ENCODE measurements around the gene PLPP7.

DNA sequence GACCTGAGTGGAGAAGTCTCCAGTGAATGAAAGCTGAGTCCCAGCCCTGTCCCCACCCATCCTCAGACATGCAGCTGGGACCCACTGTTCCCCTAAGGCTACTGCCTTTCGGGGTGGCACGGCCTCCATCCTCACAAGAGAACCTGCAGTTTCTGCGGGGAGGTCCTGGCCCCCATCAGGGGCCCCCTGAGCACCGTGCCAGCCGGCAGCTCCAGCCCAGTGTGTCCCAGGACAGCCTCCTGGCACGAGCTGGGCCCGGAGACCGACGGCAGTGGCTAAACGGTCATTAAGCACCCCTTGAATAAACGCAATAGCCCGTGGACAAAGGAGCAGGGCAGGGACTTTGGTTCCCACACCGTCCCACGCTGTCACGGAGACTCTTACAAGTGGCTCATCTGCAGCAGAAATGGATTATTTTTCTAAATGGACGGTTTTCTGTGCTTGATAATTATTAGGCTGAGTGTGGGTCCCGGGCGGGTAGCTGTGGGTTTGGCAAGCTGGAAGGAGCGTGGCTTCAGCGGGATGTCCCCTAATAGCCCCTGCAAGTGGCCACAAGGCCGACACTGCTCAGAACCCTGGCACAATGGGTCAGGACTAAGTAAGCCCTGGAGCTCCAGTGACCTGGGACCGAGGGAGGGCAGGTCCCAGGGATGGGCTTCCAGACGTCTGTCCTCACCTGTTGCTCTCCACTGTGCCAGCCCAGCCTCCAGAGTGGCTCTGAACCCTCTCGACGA is 30.7 kb upstream of the PLPP7 start:
- no peak for TF ChIP-seq POLR2A (IDR thresholded peaks at IDR 0.05)
- TF ChIP-seq, protein P1, sequence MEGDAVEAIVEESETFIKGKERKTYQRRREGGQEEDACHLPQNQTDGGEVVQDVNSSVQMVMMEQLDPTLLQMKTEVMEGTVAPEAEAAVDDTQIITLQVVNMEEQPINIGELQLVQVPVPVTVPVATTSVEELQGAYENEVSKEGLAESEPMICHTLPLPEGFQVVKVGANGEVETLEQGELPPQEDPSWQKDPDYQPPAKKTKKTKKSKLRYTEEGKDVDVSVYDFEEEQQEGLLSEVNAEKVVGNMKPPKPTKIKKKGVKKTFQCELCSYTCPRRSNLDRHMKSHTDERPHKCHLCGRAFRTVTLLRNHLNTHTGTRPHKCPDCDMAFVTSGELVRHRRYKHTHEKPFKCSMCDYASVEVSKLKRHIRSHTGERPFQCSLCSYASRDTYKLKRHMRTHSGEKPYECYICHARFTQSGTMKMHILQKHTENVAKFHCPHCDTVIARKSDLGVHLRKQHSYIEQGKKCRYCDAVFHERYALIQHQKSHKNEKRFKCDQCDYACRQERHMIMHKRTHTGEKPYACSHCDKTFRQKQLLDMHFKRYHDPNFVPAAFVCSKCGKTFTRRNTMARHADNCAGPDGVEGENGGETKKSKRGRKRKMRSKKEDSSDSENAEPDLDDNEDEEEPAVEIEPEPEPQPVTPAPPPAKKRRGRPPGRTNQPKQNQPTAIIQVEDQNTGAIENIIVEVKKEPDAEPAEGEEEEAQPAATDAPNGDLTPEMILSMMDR (IDR thresholded peaks at IDR 0.05): no peak
- no peak for TF ChIP-seq EP300 (IDR thresholded peaks at IDR 0.05)
